Neural cell (in vitro differentiated cells): ENCODE measurements around the gene AP3M1. TPM values are rescaled to one million over a fixed set of nuclear protein-coding genes. Genes with fewer than 3 reads are reported as not detected.

Experiments used
- H2AFZ ChIP-seq: fragments of 200-600, 300-800 bp; sonication (generic), shearing (Covaris generic); 2 replicates; pipeline ENCODE4 v1.6.0; 2014; ENCODE audit warnings: low read depth, mild to moderate bottlenecking, antibody characterized with exemption, low read length, moderate library complexity
- H3F3A ChIP-seq: fragments of 200-600 bp; shearing (Covaris generic); 2 replicates; pipeline ENCODE4 v1.6.1; 2016; ENCODE audit warnings: mild to moderate bottlenecking, moderate library complexity, mixed read lengths, antibody characterized with exemption, low read length; ENCODE audit not compliant: insufficient read depth, poor library complexity, severe bottlenecking
- H3K27ac ChIP-seq: fragments of 200-600, 300-800 bp; sonication (generic), shearing (Covaris generic); 2 replicates; pipeline ENCODE4 v1.5.1; 2014; ENCODE audit warnings: mild to moderate bottlenecking, low read length, moderate library complexity
- H3K27me3 ChIP-seq: fragments of 300-800, 200-600 bp; sonication (generic), shearing (Covaris generic); 2 replicates; pipeline ENCODE4 v1.6.0; 2014; ENCODE audit warnings: mild to moderate bottlenecking, low read depth, low read length, moderate library complexity; ENCODE audit not compliant: insufficient read depth
- H3K36me3 ChIP-seq: fragments of 300-800, 200-600 bp; sonication (generic), shearing (Covaris generic); 2 replicates; pipeline ENCODE4 v1.5.1; 2014; ENCODE audit warnings: mild to moderate bottlenecking, antibody characterized with exemption, low read length, moderate library complexity; ENCODE audit not compliant: insufficient read depth
- H3K4me2 ChIP-seq: fragments of 300-800, 200-600 bp; sonication (generic), shearing (Covaris generic); 2 replicates; pipeline ENCODE4 v1.6.0; 2014; ENCODE audit warnings: mild to moderate bottlenecking, low read length
- H3K4me3 ChIP-seq: fragments of 300-800, 200-600 bp; sonication (generic), shearing (Covaris generic); 2 replicates; pipeline ENCODE4 v1.5.1; 2014; ENCODE audit warnings: mild to moderate bottlenecking, low read length, moderate library complexity
- H3K79me2 ChIP-seq: fragments of 200-600 bp; shearing (Covaris generic); replicated peaks from 2 replicates; pipeline ENCODE4 v1.6.0; 2014; ENCODE audit warnings: mild to moderate bottlenecking, low read length, moderate library complexity; ENCODE audit not compliant: insufficient read depth
- H3K9ac ChIP-seq: fragments of 300-800, 200-600 bp; sonication (generic), shearing (Covaris generic); 2 replicates; pipeline ENCODE4 v1.6.1; 2016; ENCODE audit warnings: mild to moderate bottlenecking, low read length, mixed read lengths
- H3K9me2 ChIP-seq: fragments of 200-600 bp; shearing (Covaris generic); 2 replicates; pipeline ENCODE4 v1.6.1; 2016; ENCODE audit warnings: mild to moderate bottlenecking, low read length, mixed read lengths; ENCODE audit not compliant: insufficient read depth
- H3K9me3 ChIP-seq: fragments of 200-600, 300-800 bp; sonication (generic), shearing (Covaris generic); 2 replicates; pipeline ENCODE4 v1.6.1; 2016; ENCODE audit warnings: mild to moderate bottlenecking, mixed run types, low read length, moderate library complexity, mixed read lengths
- H4K20me1 ChIP-seq: fragments of 200-600 bp; shearing (Covaris generic); 2 replicates; pipeline ENCODE4 v1.6.1; 2016; ENCODE audit warnings: mild to moderate bottlenecking, mixed run types; ENCODE audit not compliant: insufficient read depth
- CTCF ChIP-seq: fragments of 450-650 bp; IDR thresholded peaks from 2 replicates; pipeline ENCODE4 v1.5.1; 2014; ENCODE audit warnings: antibody characterized with exemption, mild to moderate bottlenecking, moderate library complexity; ENCODE audit not compliant: poor library complexity, severe bottlenecking
- EP300 ChIP-seq: fragments of 450-650 bp; conservative IDR thresholded peaks from 2 replicates; pipeline ENCODE4 v1.6.1; 2014; ENCODE audit warnings: antibody characterized with exemption, mild to moderate bottlenecking, moderate library complexity; ENCODE audit not compliant: poor library complexity, severe bottlenecking
- EZH2 ChIP-seq: fragments of 200-600, 300-800 bp; shearing (Covaris generic), sonication (generic); IDR thresholded peaks from 2 replicates; pipeline ENCODE4 v1.6.1; 2014; ENCODE audit warnings: antibody characterized with exemption, low read length, borderline replicate concordance, mild to moderate bottlenecking; ENCODE audit not compliant: insufficient read depth, poor library complexity, severe bottlenecking
- MXI1 ChIP-seq: fragments of 450-650 bp; conservative IDR thresholded peaks from 2 replicates; pipeline ENCODE4 v1.6.1; 2014; ENCODE audit warnings: antibody characterized with exemption, mild to moderate bottlenecking; ENCODE audit not compliant: poor library complexity, severe bottlenecking
- POLR2AphosphoS5 ChIP-seq: IDR thresholded peaks from 2 replicates; pipeline ENCODE4 v1.6.1; 2012
- RAD21 ChIP-seq: fragments of 450-650 bp; conservative IDR thresholded peaks from 2 replicates; pipeline ENCODE4 v1.6.1; 2014; ENCODE audit warnings: antibody characterized with exemption, mild to moderate bottlenecking, moderate library complexity
- TAF1 ChIP-seq: IDR thresholded peaks from 2 replicates; pipeline ENCODE4 v1.6.1; 2012; ENCODE audit warnings: low read depth
- polyA plus RNA-seq: library from polyadenylated mRNA; depleted of rRNA; stranded (reverse); fragments of >200 nt; gene quantifications from 2 replicates; pipeline ENCODE4 v1.2.3, GENCODE V29; 2014
- TF ChIP-seq, protein P1 (sequence below): IDR thresholded peaks from 2 replicates; pipeline ENCODE4 v1.6.1; 2012; ENCODE audit warnings: borderline replicate concordance

AP3M1 gene
- polyA plus RNA-seq, 1 donor from 2014 or later, result 26.7 TPM

DNA sequence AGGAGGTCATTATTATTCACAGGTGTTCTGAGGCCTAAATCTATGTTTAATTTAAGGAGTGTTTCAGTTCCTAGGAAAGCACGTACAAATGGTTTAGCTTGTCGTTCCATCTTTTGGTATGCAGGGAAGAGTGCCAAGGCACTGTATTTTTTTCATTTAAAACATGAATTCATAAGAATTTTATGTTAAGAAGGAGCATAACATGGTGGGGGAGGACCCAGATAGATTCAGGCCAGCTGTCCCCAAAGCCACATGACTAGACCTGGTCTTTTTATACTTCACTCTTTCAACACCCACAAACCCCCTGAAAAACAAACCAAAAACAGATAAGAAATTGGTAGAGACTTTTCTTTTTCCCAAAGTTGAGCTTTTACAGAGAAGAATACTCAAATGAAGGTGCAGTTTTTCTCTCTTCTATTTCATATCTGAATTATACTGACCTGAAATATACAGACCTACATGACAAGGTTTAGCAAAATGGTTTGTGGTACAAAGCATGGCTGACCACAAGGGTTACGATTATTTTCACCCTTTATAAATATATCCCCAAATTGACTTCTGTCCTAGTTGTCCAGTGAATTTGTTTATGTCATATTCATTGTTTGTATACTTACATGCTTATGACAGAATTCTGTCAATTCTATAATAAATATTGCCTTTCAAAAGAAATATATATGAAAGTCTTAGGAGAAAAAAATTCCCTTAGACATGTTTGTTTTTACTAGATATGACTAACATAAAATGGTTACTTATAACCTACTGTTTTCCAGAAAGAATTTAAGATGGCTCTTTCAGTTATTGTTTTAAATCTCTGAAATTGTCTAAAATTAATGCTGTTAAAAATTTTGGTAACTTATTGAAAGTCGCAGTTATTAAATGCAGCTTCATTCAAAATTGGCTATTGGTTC is 71.3 kb downstream of the AP3M1 start:
- no peaks in the 10 kb centered on the region for H3K36me3 ChIP-seq
- TF ChIP-seq, protein P1, sequence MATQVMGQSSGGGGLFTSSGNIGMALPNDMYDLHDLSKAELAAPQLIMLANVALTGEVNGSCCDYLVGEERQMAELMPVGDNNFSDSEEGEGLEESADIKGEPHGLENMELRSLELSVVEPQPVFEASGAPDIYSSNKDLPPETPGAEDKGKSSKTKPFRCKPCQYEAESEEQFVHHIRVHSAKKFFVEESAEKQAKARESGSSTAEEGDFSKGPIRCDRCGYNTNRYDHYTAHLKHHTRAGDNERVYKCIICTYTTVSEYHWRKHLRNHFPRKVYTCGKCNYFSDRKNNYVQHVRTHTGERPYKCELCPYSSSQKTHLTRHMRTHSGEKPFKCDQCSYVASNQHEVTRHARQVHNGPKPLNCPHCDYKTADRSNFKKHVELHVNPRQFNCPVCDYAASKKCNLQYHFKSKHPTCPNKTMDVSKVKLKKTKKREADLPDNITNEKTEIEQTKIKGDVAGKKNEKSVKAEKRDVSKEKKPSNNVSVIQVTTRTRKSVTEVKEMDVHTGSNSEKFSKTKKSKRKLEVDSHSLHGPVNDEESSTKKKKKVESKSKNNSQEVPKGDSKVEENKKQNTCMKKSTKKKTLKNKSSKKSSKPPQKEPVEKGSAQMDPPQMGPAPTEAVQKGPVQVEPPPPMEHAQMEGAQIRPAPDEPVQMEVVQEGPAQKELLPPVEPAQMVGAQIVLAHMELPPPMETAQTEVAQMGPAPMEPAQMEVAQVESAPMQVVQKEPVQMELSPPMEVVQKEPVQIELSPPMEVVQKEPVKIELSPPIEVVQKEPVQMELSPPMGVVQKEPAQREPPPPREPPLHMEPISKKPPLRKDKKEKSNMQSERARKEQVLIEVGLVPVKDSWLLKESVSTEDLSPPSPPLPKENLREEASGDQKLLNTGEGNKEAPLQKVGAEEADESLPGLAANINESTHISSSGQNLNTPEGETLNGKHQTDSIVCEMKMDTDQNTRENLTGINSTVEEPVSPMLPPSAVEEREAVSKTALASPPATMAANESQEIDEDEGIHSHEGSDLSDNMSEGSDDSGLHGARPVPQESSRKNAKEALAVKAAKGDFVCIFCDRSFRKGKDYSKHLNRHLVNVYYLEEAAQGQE, result no peak
- TF ChIP-seq TAF1 (no peak), POLR2AphosphoS5 (no peak)
- no peaks in the 10 kb centered on the region for H3K27me3 ChIP-seq
- no peaks in the 10 kb centered on the region for H4K20me1 ChIP-seq
- no peaks in the 10 kb centered on the region for H3K79me2 ChIP-seq
- no peaks in the 10 kb centered on the region for H3F3A ChIP-seq
- H2AFZ ChIP-seq, result no peak overlapping the region
- no peak overlapping the region for H3K27ac ChIP-seq
- no peaks in the 10 kb centered on the region for H3K9me2 ChIP-seq
- H3K4me2 ChIP-seq, result no peak overlapping the region
- no peaks in the 10 kb centered on the region for H3K9me3 ChIP-seq
- H3K9ac ChIP-seq, result no peak overlapping the region
- H3K4me3 ChIP-seq, result no peak overlapping the region

- Histone ChIP-seq H3K9ac (no peak overlapping the region), H3K79me2 (no peaks in the 10 kb centered on the region), H3K9me2 (no peaks in the 10 kb centered on the region), H4K20me1 (no peaks in the 10 kb centered on the region), H3K9me3 (no peaks in the 10 kb centered on the region), H2AFZ (no peak overlapping the region), H3K27ac (no peak overlapping the region), H3K27me3 (no peaks in the 10 kb centered on the region), H3K4me3 (no peak overlapping the region), H3K4me2 (no peak overlapping the region), H3K36me3 (no peaks in the 10 kb centered on the region), H3F3A (no peaks in the 10 kb centered on the region)
- no peak for TF ChIP-seq RAD21
- TF ChIP-seq, protein P1, result no peak
These were observed 72.6 kb downstream of the AP3M1 start for GRCh38 chr10:74078037-74078436.

DNA sequence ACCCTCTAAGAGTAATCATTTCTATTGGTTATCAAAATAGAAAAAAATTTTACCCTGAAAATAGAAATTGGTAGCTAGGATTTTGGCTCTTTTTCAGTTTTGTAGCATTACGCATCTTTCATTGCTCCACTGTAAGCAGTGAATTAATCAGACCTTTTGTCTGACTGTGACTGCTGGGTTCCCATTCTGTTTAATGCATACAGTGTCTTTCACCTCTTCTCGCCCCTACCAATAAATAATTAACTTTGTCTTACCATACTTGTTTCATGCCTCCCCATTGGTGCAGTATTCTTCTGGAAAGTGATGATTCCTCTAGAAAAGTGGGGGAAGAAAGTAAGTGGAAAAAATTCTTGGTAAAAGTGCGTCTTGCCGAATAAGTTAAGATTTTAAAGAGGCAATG is 73.2 kb downstream of the AP3M1 start:
- H3F3A ChIP-seq, result no peaks in the 10 kb centered on the region
- no peaks in the 10 kb centered on the region for H3K9me2 ChIP-seq
- no peak overlapping the region for H3K4me2 ChIP-seq
- no peak overlapping the region for H2AFZ ChIP-seq
- H3K27me3 ChIP-seq, result no peaks in the 10 kb centered on the region
- no peaks in the 10 kb centered on the region for H3K79me2 ChIP-seq
- no peaks in the 10 kb centered on the region for H3K36me3 ChIP-seq
- no peak overlapping the region for H3K27ac ChIP-seq
- H4K20me1 ChIP-seq, result no peaks in the 10 kb centered on the region
- no peak overlapping the region for H3K9ac ChIP-seq
- H3K4me3 ChIP-seq, result no peak overlapping the region
- H3K9me3 ChIP-seq, result no peaks in the 10 kb centered on the region
- TF ChIP-seq CTCF (no peak), POLR2AphosphoS5 (no peak), RAD21 (no peak), EZH2 (no peak), EP300 (no peak), TAF1 (no peak), MXI1 (no peak)
- TF ChIP-seq, protein P1, result no peak
